Astrocyte (in vitro differentiated cells and primary cell): ENCODE results near the gene ENDOV.

Experiments
- EZH2 ChIP-seq: IDR thresholded peaks from 2 replicates; pipeline ENCODE4 v1.6.1; 2012; ENCODE audit warnings: mild to moderate bottlenecking, low read length, inconsistent platforms; ENCODE audit not compliant: insufficient read depth
- TF ChIP-seq, protein P1 (sequence below): IDR thresholded peaks from 2 replicates; pipeline ENCODE4 v1.5.1; 2011; ENCODE audit warnings: low read depth, mild to moderate bottlenecking, inconsistent platforms, low read length, moderate library complexity; ENCODE audit not compliant: insufficient read depth

DNA sequence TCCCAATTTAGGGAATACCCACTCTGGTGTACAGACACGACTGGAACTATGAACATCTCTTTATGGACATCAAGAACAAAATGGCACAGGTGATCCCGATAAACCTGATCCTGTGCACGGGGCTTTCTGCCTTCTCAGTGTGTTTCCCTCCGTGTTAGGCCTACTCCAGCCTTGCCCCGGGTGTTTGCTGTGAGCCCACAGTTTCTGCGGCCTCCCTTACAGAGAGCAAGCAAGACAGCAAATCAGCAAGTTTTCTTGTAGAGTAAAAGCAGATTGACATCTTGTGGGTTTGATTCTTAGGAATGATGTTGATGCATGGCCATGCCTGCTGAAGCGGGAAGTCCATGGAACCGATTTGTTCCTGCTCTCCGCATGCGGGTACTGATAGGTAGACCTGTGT lies 26.4 kb upstream of the ENDOV start:
- TF ChIP-seq, protein P1, sequence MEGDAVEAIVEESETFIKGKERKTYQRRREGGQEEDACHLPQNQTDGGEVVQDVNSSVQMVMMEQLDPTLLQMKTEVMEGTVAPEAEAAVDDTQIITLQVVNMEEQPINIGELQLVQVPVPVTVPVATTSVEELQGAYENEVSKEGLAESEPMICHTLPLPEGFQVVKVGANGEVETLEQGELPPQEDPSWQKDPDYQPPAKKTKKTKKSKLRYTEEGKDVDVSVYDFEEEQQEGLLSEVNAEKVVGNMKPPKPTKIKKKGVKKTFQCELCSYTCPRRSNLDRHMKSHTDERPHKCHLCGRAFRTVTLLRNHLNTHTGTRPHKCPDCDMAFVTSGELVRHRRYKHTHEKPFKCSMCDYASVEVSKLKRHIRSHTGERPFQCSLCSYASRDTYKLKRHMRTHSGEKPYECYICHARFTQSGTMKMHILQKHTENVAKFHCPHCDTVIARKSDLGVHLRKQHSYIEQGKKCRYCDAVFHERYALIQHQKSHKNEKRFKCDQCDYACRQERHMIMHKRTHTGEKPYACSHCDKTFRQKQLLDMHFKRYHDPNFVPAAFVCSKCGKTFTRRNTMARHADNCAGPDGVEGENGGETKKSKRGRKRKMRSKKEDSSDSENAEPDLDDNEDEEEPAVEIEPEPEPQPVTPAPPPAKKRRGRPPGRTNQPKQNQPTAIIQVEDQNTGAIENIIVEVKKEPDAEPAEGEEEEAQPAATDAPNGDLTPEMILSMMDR, result no peak
- TF ChIP-seq EZH2, result no peak
